ENCODE measurements around the gene TRAK1. TPM values are rescaled to one million over a fixed set of nuclear protein-coding genes. Genes with fewer than 3 reads are reported as not detected.

TRAK1 gene
- total RNA-seq, 1 donor from 2014 or later, result 35.4 TPM

DNA sequence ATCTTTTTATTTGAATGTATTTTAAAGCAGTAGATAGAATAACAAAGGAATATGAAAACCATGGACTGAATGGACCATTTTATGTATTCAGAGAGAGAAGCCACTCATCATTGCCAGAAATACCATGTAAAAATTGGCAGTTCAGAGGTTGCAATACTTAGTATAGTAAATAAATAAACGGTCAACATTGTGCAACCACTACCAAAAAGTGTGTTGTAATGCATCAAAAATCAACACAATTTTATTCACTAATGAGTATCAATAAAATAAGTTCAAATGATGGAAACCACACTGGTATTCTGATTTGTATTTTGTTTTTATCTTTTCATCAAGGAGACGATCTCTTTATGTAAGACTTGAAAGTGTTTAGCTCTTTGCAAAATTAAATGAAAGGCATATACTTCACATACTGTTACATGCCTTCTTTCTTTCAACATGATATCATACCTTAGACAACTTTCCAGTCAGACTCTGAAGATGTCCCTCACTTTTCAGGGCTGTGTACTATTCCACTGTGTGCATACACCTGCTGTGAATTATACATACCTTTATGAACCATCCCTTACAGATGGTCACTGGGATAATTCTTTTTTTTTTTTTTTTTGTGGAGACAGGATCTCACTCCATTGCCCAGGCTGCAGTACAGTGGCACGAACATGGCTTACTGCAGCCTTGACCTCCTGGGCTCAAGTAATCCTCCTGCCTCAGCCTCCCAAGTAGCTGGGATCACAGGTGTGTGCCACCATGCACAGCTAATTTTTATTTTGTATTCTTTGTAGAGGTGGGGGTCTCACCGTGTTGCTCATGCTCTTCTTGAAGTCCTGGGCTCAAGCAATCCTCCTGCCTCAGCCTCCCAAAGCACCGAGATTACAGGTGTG lies 134.6 kb downstream of the TRAK1 start:
- intact Hi-C loops (cut with micrococcal nuclease), result no loop called here
- no peaks in the 10 kb centered on the region for H3K27me3 Mint-ChIP-seq
- peaks cover 4% of the 10 kb centered on the region for H3K4me1 Mint-ChIP-seq
- no peak for DNase-seq
- no peak overlapping the region for H3K4me3 Mint-ChIP-seq
- peaks cover 9% of the 10 kb centered on the region for H3K36me3 Mint-ChIP-seq (ENCODE audit: low read depth)
- no peaks in the 10 kb centered on the region for H3K9me3 Mint-ChIP-seq
- H3K27ac Mint-ChIP-seq, result no peak overlapping the region

DNA sequence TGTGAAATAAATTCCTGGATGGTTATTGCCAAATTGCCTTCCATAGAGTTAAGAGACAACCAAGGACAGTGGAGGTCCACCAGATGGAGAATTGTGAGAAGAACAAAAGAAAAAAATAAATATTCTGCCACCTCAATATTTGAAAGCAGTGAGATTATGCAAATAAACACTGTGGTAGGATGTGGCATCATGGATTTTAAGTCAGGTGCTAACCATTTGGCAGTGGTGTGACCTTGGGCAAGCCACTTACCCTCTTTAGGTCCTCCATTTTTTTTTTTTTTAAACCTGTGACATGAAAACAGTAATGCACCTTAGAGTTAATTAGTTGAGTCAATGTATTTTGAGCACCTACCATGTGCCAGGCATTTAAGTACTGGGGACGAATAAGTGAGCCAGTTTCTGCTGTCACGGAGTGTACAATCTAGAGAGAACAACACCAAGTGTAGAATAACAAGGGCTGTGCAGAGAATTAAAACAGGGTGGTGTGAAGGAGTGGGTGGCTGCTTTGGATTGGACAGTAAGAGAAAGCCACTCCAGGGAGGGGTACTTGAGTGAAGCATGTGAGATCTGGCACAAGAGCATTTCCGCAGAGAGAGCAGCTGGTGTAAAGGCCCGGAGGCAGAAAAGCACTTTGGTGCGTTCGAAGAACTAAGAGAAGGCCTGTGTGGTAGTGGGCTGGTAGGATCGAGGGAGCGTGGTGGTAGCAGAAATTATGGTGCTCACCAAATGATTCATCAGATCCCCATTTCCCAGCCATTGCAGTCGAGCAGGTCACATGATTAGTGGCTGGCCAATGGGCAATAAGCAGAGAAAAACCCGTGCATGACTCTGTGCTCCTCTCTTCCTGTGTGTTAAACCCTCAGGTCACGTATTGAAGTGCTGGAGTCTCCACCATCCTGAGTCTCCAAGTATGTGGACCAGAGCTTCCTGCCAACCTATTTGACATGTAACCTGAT lies 135.6 kb downstream of the TRAK1 start:
- DNase-seq, result no peak
- peaks cover 4% of the 10 kb centered on the region for H3K4me1 Mint-ChIP-seq
- H3K36me3 Mint-ChIP-seq (ENCODE audit: low read depth), result peaks cover 7% of the 10 kb centered on the region
- H3K9me3 Mint-ChIP-seq, result no peaks in the 10 kb centered on the region
- intact Hi-C loops (cut with micrococcal nuclease), result no loop called here
- H3K4me3 Mint-ChIP-seq, result no peak overlapping the region
- H3K27me3 Mint-ChIP-seq, result no peaks in the 10 kb centered on the region
- no peak overlapping the region for H3K27ac Mint-ChIP-seq

DNA sequence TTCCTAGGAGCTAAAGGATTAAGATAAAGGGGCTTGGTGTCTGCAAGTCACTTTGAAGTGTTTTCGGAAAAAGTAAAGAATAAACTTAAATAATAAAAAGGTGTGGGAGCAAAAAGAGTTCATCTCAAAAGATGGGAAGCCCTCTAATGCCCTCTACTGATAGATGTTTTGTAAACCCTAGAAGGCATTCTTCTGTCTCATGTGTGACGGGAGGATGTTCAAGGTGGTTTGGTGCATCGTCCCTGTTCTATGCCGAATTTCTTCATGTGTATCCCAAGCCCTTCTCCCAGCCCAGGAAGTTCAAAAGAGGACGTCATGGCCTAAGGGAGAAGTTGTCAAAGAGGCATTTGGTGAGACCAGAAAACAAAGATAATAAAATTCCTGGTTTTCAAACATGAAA lies 137.6 kb downstream of the TRAK1 start:
- intact Hi-C loops (cut with micrococcal nuclease), result no loop called here
- H3K9me3 Mint-ChIP-seq, result no peaks in the 10 kb centered on the region
- peaks cover 3% of the 10 kb centered on the region for H3K36me3 Mint-ChIP-seq (ENCODE audit: low read depth)
- H3K27me3 Mint-ChIP-seq, result no peaks in the 10 kb centered on the region
- peaks cover 4% of the 10 kb centered on the region for H3K4me1 Mint-ChIP-seq
- H3K27ac Mint-ChIP-seq, result no peak overlapping the region
- no peak overlapping the region for H3K4me3 Mint-ChIP-seq
- no peak for DNase-seq

DNA sequence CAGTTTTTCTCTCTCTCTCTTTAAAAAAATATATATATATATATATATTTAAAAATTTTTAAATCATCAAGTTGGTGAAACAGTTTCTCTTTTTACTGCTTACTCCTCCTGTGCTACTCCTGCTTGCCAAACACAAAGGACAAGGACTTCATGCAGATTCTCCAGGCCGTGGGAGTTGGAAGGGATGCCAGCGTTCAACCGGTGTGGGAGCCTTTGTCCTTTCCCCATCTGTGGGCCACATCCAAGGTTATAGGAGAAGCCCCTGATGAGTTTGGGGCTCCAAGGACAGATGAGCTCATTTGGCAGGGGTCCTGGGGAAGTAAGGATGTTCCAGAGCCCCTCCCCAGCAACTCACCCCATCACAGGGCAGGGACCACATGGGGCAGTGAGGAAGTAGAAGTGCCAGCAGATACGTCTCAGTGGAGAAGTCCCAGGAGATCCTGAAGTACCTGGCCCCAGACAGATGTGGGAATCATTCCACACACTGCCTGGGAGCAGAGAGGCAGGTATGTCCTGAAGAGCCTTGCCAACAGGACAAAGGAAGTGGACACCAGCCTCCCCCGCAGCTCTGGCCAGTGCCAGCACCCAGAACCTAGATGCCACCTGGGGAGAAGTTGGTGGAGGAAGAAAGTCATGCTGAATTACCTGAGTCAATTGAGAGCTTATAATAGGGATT lies 138.2 kb downstream of the TRAK1 start:
- intact Hi-C loops (cut with micrococcal nuclease), result no loop called here
- no peaks in the 10 kb centered on the region for H3K9me3 Mint-ChIP-seq
- peaks cover 4% of the 10 kb centered on the region for H3K4me1 Mint-ChIP-seq
- H3K36me3 Mint-ChIP-seq (ENCODE audit: low read depth), result no peaks in the 10 kb centered on the region
- no peak overlapping the region for H3K4me3 Mint-ChIP-seq
- DNase-seq, result no peak
- H3K27me3 Mint-ChIP-seq, result peaks cover 4% of the 10 kb centered on the region
- H3K27ac Mint-ChIP-seq, result no peak overlapping the region

DNA sequence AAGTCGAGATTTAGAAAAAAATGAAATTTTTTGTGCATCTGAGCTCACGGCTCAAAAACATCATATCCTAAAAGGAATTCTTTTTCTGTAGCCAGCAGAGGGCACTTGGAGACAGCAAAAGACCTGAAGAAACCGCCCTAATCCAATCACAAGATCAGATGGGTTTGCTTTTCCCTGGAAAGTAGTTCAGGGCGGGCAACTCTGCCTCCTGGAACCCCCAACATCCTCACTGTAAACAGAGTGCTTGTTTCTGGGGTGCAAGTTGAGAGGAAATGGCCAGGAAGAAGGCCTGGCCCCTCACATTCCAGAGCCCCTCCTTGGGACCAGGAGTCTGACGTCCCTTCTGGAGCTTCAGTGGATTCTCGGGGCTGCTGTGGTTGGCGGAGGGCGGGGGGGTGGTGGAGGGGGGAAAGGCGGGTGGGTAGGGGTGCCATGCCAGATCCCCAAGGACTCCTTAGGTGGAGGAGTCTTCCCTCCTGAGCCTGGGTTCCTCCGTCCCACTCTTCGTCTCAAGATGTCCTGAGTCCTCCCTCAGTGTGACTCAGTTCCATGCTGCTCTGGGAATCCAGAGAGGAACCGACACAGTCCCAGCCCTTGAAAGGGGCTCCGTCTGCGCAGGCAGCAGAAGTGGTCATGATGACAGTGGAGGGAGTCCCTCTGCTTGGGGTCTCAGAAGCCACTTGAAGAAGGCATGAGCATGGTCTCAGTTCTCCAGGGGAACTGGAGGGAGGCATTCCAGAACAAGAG lies 139.0 kb downstream of the TRAK1 start:
- no peaks in the 10 kb centered on the region for H3K9me3 Mint-ChIP-seq
- peaks cover 9% of the 10 kb centered on the region for H3K27me3 Mint-ChIP-seq
- intact Hi-C loops (cut with micrococcal nuclease), result no loop called here
- peaks cover 4% of the 10 kb centered on the region for H3K4me1 Mint-ChIP-seq
- H3K27ac Mint-ChIP-seq, result no peak overlapping the region
- H3K4me3 Mint-ChIP-seq, result no peak overlapping the region
- H3K36me3 Mint-ChIP-seq (ENCODE audit: low read depth), result no peaks in the 10 kb centered on the region
- DNase-seq, result no peak

DNA sequence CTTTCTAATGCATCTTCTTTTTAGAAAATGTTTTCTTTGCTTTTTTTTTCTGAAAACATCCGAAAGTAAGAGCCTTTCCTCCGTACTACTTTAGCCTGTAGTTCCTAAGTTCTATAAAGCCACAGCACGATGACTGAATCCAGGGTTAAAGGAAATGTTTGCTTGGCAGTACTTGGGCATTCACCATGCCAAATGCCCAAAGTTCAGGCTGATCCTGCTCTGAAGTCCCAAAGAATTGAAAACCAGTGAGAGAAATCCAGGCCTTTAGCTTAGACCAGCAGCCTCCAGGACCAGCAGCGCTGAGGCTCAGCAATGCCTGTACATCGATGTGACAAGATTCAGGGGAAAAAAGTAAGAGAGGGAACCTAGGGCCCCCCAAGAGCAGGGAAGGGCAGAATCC lies 139.7 kb downstream of the TRAK1 start:
- peaks cover 4% of the 10 kb centered on the region for H3K4me1 Mint-ChIP-seq
- H3K9me3 Mint-ChIP-seq, result no peaks in the 10 kb centered on the region
- intact Hi-C loops (cut with micrococcal nuclease), result no loop called here
- no peak for DNase-seq
- no peaks in the 10 kb centered on the region for H3K36me3 Mint-ChIP-seq (ENCODE audit: low read depth)
- H3K27me3 Mint-ChIP-seq, result peaks cover 14% of the 10 kb centered on the region
- no peak overlapping the region for H3K4me3 Mint-ChIP-seq
- no peak overlapping the region for H3K27ac Mint-ChIP-seq

DNA sequence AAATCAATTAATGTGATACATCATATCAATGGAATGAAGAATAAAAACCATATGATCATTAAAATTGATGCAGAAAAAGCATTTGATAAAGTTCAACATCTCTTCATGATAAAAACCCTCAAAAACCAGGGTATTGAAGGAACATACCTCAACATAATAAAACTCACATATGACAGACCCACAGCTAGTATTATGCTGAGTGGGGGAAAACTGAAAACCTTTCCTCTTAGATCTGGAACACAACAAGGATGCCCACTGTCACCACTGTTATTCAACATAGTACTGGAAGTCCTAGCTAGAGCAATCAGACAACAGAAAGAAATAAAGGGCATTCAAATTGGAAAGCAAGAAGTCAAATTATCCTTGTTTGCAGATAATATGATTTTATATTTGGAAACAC lies 144.4 kb downstream of the TRAK1 start:
- no peak overlapping the region for H3K27ac Mint-ChIP-seq
- peaks cover 3% of the 10 kb centered on the region for H3K9me3 Mint-ChIP-seq
- intact Hi-C loops (cut with micrococcal nuclease), result no loop called here
- DNase-seq, result no peak
- no peak overlapping the region for H3K4me3 Mint-ChIP-seq
- no peaks in the 10 kb centered on the region for H3K36me3 Mint-ChIP-seq (ENCODE audit: low read depth)
- peaks cover 18% of the 10 kb centered on the region for H3K27me3 Mint-ChIP-seq
- no peaks in the 10 kb centered on the region for H3K4me1 Mint-ChIP-seq

DNA sequence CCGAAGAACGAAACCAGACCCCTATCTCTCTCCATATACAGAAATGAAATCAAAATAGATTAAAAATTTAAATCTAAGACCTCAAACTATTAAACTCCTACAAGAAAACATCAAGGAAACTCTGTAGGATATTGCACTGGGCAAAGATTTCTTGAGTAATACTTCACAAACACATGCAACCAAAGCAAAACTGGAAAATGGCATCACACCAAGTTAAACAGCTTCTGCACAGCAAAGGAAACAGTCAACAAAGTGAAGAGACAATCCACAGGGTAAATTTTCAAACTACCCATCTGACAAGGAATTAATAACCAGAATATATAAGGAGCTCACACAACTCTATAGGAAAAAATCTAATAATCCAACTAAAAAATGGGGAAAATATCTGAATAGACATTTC lies 145.5 kb downstream of the TRAK1 start:
- H3K27ac Mint-ChIP-seq, result no peak overlapping the region
- H3K36me3 Mint-ChIP-seq (ENCODE audit: low read depth), result no peaks in the 10 kb centered on the region
- no peak overlapping the region for H3K4me3 Mint-ChIP-seq
- H3K4me1 Mint-ChIP-seq, result no peaks in the 10 kb centered on the region
- H3K27me3 Mint-ChIP-seq, result peaks cover 18% of the 10 kb centered on the region
- no peak for DNase-seq
- H3K9me3 Mint-ChIP-seq, result peaks cover 3% of the 10 kb centered on the region
- intact Hi-C loops (cut with micrococcal nuclease), result no loop called here

DNA sequence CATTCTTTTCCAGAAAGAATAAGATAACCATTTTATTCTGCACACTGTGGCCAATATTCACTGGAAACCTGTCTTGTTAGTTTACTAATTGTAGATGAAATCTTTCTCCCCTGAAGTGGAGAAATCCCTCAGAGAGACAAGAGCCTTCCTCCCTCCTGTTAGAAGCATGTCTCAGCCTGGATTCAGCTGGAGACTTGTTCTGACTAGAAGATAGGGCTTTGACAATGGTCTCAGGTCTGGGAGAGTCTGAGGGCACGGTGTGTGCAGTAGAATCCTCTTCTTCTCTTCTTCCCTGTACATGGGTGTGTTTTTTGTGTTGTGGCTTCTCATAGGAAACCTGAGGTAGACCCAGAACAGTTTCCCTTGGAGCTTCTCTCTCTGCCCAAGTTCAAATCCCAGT lies 154.9 kb downstream of the TRAK1 start:
- H3K9me3 Mint-ChIP-seq, result no peaks in the 10 kb centered on the region
- intact Hi-C loops (cut with micrococcal nuclease), result loop anchor here (5.0 kb wide), 1 partner anchor 301 kb away; no protein-coding TSS in a partner anchor
- H3K36me3 Mint-ChIP-seq (ENCODE audit: low read depth), result no peaks in the 10 kb centered on the region
- peaks cover 30% of the 10 kb centered on the region for H3K27me3 Mint-ChIP-seq
- H3K4me3 Mint-ChIP-seq, result no peak overlapping the region
- H3K27ac Mint-ChIP-seq, result no peak overlapping the region
- peaks cover 3% of the 10 kb centered on the region for H3K4me1 Mint-ChIP-seq
- DNase-seq, result no peak

DNA sequence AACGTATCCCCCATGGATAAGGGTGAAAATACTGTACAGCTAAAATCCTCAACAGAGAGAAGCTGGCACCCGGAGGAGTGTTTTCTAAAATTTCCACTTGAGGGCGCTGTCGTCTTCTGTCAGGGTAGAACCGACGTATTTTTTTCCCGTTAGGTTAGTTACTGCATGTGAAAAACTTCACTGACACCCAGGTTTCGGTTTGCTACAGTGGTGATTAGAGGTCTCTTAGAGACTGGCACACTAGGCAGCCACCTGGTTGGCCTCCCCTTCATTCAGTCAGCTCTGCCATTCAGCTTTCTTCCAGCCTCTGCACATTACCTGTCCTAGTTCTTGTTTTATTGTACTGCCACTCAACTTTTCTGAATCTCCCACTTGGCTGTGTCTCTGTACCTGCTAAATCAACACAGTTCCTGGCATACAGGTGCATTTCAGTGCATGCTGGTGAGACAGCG lies 156.4 kb downstream of the TRAK1 start:
- peaks cover 3% of the 10 kb centered on the region for H3K4me1 Mint-ChIP-seq
- no peaks in the 10 kb centered on the region for H3K36me3 Mint-ChIP-seq (ENCODE audit: low read depth)
- intact Hi-C loops (cut with micrococcal nuclease), result loop anchor here (1.0 to 5.0 kb wide), 2 partner anchors 196 to 300 kb away; no protein-coding TSS in a partner anchor
- no peaks in the 10 kb centered on the region for H3K9me3 Mint-ChIP-seq
- DNase-seq, result peak; percentile 88
- H3K27ac Mint-ChIP-seq, result no peak overlapping the region
- no peak overlapping the region for H3K4me3 Mint-ChIP-seq
- peaks cover 24% of the 10 kb centered on the region for H3K27me3 Mint-ChIP-seq

DNA sequence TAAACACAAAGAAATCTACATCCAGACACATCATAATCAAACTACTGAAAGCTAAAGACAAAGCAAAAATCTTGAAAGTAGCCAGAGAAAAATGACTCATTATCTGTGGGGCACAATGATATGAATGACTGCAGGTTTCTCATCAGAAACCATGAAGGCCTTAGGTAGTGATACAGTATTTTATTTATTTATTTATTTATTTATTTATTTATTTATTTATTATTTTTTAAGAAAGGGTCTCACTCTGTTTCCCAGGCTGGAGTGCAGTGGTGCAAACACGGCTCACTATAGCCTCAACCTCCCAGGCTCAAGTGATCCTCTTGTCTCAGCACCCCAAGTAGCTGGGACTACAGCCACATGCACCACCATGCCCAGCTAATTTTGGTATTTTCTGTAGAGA lies 159.6 kb downstream of the TRAK1 start:
- no peak overlapping the region for H3K4me3 Mint-ChIP-seq
- no peaks in the 10 kb centered on the region for H3K9me3 Mint-ChIP-seq
- H3K36me3 Mint-ChIP-seq (ENCODE audit: low read depth), result no peaks in the 10 kb centered on the region
- intact Hi-C loops (cut with micrococcal nuclease), result no loop called here
- no peak overlapping the region for H3K27ac Mint-ChIP-seq
- H3K4me1 Mint-ChIP-seq, result peaks cover 3% of the 10 kb centered on the region
- no peak for DNase-seq
- H3K27me3 Mint-ChIP-seq, result peaks cover 33% of the 10 kb centered on the region

DNA sequence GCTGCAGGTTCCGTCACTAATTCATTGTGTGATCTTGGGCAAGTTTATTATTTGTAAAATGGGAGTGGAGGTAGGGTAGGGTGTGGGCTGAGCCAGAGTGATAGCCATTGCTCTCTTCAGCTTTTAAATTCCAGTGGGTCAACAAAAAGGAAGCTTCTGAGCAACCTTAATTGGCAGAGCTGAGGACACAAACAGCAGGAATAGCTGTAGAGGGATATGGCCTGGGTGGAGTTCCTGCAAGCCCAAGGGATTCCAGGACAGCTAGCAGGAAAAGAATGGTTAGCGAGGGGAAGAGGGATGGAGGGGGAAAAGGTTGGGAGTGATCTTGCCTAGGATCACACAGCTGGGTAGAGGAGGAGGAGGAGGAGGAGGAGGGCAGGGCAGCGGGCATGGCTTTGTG lies 163.4 kb downstream of the TRAK1 start:
- Mint-ChIP-seq H3K4me3 (no peak overlapping the region), H3K27me3 (peaks cover 22% of the 10 kb centered on the region), H3K27ac (no peak overlapping the region), H3K9me3 (no peaks in the 10 kb centered on the region), H3K36me3 (ENCODE audit: low read depth) (no peaks in the 10 kb centered on the region), H3K4me1 (peaks cover 4% of the 10 kb centered on the region)
- intact Hi-C loops (cut with micrococcal nuclease), result no loop called here
- DNase-seq, result no peak

DNA sequence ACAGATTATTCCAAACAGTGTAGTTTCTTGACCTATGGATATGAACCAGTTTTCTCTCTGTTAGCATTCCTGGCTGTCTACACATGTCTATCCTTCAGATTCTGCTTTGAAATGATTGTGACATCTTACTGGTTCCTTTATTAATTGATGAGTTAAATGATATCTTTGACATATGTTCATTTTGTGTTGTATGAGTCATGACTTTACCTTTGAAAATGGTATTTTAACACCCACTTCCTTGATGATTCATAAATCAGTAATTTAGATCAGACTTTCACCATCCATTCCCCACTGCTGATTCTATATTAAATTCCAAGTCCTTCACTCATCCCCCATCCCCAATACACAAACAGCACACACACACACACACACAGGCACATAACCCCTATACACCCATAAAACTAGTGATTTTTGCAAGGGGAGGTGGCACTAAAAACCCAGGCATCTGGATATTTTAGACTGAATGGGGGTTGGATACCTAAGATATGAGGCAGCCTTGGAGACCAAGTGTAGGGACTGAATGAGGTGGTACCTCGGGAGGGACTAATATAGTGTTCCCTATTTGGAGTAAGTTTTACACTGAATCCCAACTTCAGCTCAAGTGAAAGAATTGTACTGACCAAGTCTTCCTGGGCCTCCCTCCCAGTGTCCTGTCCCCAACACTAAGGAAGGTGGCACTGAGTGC lies 165.1 kb downstream of the TRAK1 start:
- intact Hi-C loops (cut with micrococcal nuclease), result no loop called here
- H3K27me3 Mint-ChIP-seq, result peaks cover 31% of the 10 kb centered on the region
- H3K4me3 Mint-ChIP-seq, result no peak overlapping the region
- H3K36me3 Mint-ChIP-seq (ENCODE audit: low read depth), result no peaks in the 10 kb centered on the region
- H3K9me3 Mint-ChIP-seq, result no peaks in the 10 kb centered on the region
- H3K4me1 Mint-ChIP-seq, result peaks cover 4% of the 10 kb centered on the region
- no peak for DNase-seq
- no peak overlapping the region for H3K27ac Mint-ChIP-seq
